ENCODE measurements around the gene CCNJ.

Gene CCNJ

GRCh38 chr10:96049340-96049739, 6.0 kb downstream of the CCNJ start:
- ChIA-PET CTCF (no interaction called here), POLR2A (no interaction called here)

GRCh38 chr10:96053985-96054384, 10.6 kb downstream of the CCNJ start:
- ChIA-PET CTCF (no interaction called here), POLR2A (no interaction called here)
- no peak overlapping the region for H3K4me3 ChIP-seq (ENCODE audit: low read depth, low read length)
- TF ChIP-seq CTCF (IDR thresholded peaks at IDR 0.05; ENCODE audit: insufficient read depth, low read length, missing control alignments): no peak
- DNase-seq (ENCODE audit: low read depth, low spot score): no peak

More at GRCh38 chr10:96049340-96049739, 6.0 kb downstream of the CCNJ start:
- no peak overlapping the region for H3K4me3 ChIP-seq (ENCODE audit: low read depth, low read length)
- TF ChIP-seq CTCF (IDR thresholded peaks at IDR 0.05; ENCODE audit: insufficient read depth, low read length, missing control alignments): no peak
- no peak for DNase-seq (ENCODE audit: low read depth, low spot score)

GRCh38 chr10:96056787-96057186, 13.4 kb downstream of the CCNJ start:
- ChIA-PET CTCF (interaction anchor here (1.2 kb wide), 1 partner anchor 228 kb away, joined by 3 read pairs; no protein-coding TSS in a partner anchor), POLR2A (no interaction called here)
- no peak for TF ChIP-seq CTCF (IDR thresholded peaks at IDR 0.05; ENCODE audit: insufficient read depth, low read length, missing control alignments)
- no peak overlapping the region for H3K4me3 ChIP-seq (ENCODE audit: low read depth, low read length)
- DNase-seq (ENCODE audit: low read depth, low spot score): no peak

GRCh38 chr10:96061232-96061631, 17.8 kb downstream of the CCNJ start:
- no peak for TF ChIP-seq CTCF (IDR thresholded peaks at IDR 0.05; ENCODE audit: insufficient read depth, low read length, missing control alignments)
- no peak for DNase-seq (ENCODE audit: low read depth, low spot score)
- H3K4me3 ChIP-seq (ENCODE audit: low read depth, low read length): no peak overlapping the region
- ChIA-PET CTCF (no interaction called here), POLR2A (no interaction called here)

GRCh38 chr10:96072674-96073073, 29.3 kb downstream of the CCNJ start:
- no peak for DNase-seq (ENCODE audit: low read depth, low spot score)
- ChIA-PET CTCF (no interaction called here), POLR2A (no interaction called here)
- no peak overlapping the region for H3K4me3 ChIP-seq (ENCODE audit: low read depth, low read length)
- no peak for TF ChIP-seq CTCF (IDR thresholded peaks at IDR 0.05; ENCODE audit: insufficient read depth, low read length, missing control alignments)

- DNase-seq (ENCODE audit: low read depth, low spot score): no peak
- ChIA-PET POLR2A (no interaction called here), CTCF (no interaction called here)
- no peak overlapping the region for H3K4me3 ChIP-seq (ENCODE audit: low read depth, low read length)
- no peak for TF ChIP-seq CTCF (IDR thresholded peaks at IDR 0.05; ENCODE audit: insufficient read depth, low read length, missing control alignments)
Observed at GRCh38 chr10:96073722-96074121, 30.3 kb downstream of the CCNJ start.

Data from AG04449 (cell line).